ENCODE data around the gene PDGFRB. TPM values are rescaled to one million over a fixed set of nuclear protein-coding genes. Genes with fewer than 3 reads are reported as not detected.

PDGFRB gene
- total RNA-seq, 5 donors from 2014 or later (not counting 1 experiment from before 2014, with no cell fraction given) = 0.32 to 3.6 (median 1.6) TPM

- ATAC-seq (replicated peaks in 1 of 4) (no peak), DNase-seq (no peak)
- Histone ChIP-seq H3K36me3 (ENCODE audit: control insufficient read depth in 2 of 2, extremely low read depth in 1 of 2, insufficient read depth in 1 of 2, low read length in 1 of 2) (no peaks in the 10 kb centered on the region), H3K27ac (ENCODE audit: low read length) (no peak overlapping the region), H3K9me3 (no peaks in the 10 kb centered on the region), H3K4me1 (ENCODE audit: control insufficient read depth in 1 of 2, extremely low read depth in 1 of 2, insufficient read depth in 2 of 2, low read length in 2 of 2) (peaks cover 0 to 3% of the 10 kb centered on the region in 2 experiments), H3K4me3 (ENCODE audit: control insufficient read depth in 1 of 2, extremely low read depth in 1 of 2, low read length in 1 of 2) (no peak overlapping the region), H3K27me3 (replicated peaks in 1 of 2; ENCODE audit: control insufficient read depth in 2 of 2, extremely low read depth in 1 of 2, insufficient read depth in 2 of 2, low read length in 1 of 2) (peaks cover 0 to 4% of the 10 kb centered on the region in 2 experiments)
- Mint-ChIP-seq H3K36me3 (no peaks in the 10 kb centered on the region), H3K4me3 (no peak overlapping the region), H3K27ac (no peak overlapping the region), H3K9me3 (no peaks in the 10 kb centered on the region), H3K4me1 (no peaks in the 10 kb centered on the region), H3K27me3 (no peaks in the 10 kb centered on the region)
- ChIA-PET CTCF (no interaction called here), POLR2A (no interaction called here)
- WGBS (ENCODE audit: insufficient coverage) = 37% methylated on average over 2 of the region's 4 CpGs
Observed at GRCh38 chr5:150144879-150145278, 10.8 kb downstream of the PDGFRB start.

DNA sequence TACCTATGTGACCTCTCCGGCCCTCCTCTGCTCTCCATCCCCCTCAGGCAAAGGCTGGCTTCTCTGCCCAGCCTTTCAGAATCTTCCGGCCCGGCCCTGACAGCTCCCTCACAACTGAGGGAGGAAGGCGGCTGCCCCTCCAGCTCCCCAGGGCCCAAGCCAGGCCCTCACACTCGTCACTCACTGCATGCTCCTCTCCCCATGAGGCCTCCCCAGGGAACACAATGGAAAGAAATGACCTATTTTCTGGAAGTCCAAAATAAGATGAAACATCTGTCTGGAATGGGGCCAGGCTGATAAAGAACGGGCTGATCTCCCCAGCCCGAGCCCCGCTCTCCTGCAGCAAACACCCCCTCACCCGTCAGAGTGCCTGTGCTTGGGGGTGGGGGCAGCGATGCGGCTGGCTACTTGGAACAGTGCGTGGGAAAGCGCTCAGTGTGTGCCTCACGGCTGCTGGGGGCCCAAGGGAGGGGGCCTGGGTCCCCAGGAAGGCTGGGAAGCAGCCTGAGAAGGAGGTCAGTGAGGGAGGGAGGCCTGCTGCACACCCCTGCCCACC, 11.3 kb downstream of the PDGFRB start:
- H3K9me3 Mint-ChIP-seq = no peaks in the 10 kb centered on the region
- Histone ChIP-seq H3K9me3 (no peaks in the 10 kb centered on the region), H3K27me3 (replicated peaks in 1 of 2; ENCODE audit: control insufficient read depth in 2 of 2, extremely low read depth in 1 of 2, insufficient read depth in 2 of 2, low read length in 1 of 2) (peaks cover 0 to 4% of the 10 kb centered on the region in 2 experiments), H3K36me3 (ENCODE audit: control insufficient read depth in 2 of 2, extremely low read depth in 1 of 2, insufficient read depth in 1 of 2, low read length in 1 of 2) (no peaks in the 10 kb centered on the region), H3K4me3 (ENCODE audit: control insufficient read depth in 1 of 2, extremely low read depth in 1 of 2, low read length in 1 of 2) (no peak overlapping the region), H3K4me1 (ENCODE audit: control insufficient read depth in 1 of 2, extremely low read depth in 1 of 2, insufficient read depth in 2 of 2, low read length in 2 of 2) (peaks cover 0 to 3% of the 10 kb centered on the region in 2 experiments), H3K27ac (ENCODE audit: low read length) (no peak overlapping the region)
- ATAC-seq (replicated peaks in 1 of 4) (no peak), DNase-seq (no peak)
- H3K27me3 Mint-ChIP-seq = no peaks in the 10 kb centered on the region
- H3K4me1 Mint-ChIP-seq = no peaks in the 10 kb centered on the region
- H3K27ac Mint-ChIP-seq = no peak overlapping the region
- POLR2A ChIA-PET = no interaction called here
- no peaks in the 10 kb centered on the region for H3K36me3 Mint-ChIP-seq
- CTCF ChIA-PET = no interaction called here
- no peak overlapping the region for H3K4me3 Mint-ChIP-seq
- WGBS (ENCODE audit: insufficient coverage) = 83% methylated on average over 6 of the region's 14 CpGs

DNA sequence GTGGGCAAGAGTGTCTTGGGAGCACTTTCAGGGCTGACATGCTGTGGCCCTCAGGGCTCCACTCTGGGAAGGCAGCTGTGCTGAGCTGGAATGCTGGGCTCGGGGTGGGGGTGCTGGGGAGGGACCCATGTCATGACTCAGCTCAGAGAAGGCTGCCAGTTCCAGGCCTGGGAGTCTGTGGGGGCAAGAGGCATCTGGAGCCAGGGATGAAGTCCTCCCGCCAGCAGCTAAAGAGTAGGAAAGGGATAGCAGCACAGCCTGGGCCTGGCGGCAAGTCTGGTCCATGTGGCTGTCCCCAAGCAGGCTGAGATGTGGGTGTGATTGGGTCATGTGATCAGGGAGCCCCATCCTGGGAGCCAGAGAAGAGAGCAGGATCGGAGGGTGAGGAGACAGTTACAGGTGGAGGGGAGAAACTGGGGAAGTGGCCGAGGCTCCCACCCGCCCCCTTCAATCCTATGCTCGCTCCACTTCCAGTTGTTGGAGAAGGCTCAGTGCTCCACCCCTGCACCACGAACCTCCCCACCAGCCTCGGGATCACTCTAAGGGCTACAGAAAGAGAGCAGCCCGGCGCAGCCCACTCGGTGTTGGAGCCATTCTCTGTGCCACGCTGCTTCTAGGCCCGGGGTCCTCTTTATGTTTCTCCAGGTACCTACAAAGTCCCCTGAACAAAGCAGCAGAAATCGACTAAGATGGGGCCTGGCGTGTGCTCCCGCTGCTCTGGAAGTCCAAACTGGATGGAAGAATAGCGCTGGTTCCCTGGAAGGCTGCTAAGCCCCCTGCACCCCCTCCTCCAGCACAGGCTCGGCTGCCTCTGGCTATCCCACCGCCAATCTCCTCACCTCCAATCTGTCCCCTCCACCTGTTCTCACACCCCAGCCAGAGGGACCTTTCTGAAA, 12.0 kb downstream of the PDGFRB start:
- POLR2A ChIA-PET = no interaction called here
- Histone ChIP-seq H3K27me3 (replicated peaks in 1 of 2; ENCODE audit: control insufficient read depth in 2 of 2, extremely low read depth in 1 of 2, insufficient read depth in 2 of 2, low read length in 1 of 2) (peaks cover 0 to 8% of the 10 kb centered on the region in 2 experiments), H3K36me3 (ENCODE audit: control insufficient read depth in 2 of 2, extremely low read depth in 1 of 2, insufficient read depth in 1 of 2, low read length in 1 of 2) (no peaks in the 10 kb centered on the region), H3K27ac (ENCODE audit: low read length) (no peak overlapping the region), H3K9me3 (no peaks in the 10 kb centered on the region), H3K4me1 (ENCODE audit: control insufficient read depth in 1 of 2, extremely low read depth in 1 of 2, insufficient read depth in 2 of 2, low read length in 2 of 2) (no peaks in the 10 kb centered on the region), H3K4me3 (ENCODE audit: control insufficient read depth in 1 of 2, extremely low read depth in 1 of 2, low read length in 1 of 2) (no peak overlapping the region)
- H3K9me3 Mint-ChIP-seq = no peaks in the 10 kb centered on the region
- no peaks in the 10 kb centered on the region for H3K27me3 Mint-ChIP-seq
- ATAC-seq (replicated peaks in 1 of 4) (no peak), DNase-seq (no peak)
- CTCF ChIA-PET = no interaction called here
- H3K36me3 Mint-ChIP-seq = no peaks in the 10 kb centered on the region
- WGBS (ENCODE audit: insufficient coverage) = 85% methylated on average over 16 of the region's 20 CpGs
- no peaks in the 10 kb centered on the region for H3K4me1 Mint-ChIP-seq
- no peak overlapping the region for H3K27ac Mint-ChIP-seq
- no peak overlapping the region for H3K4me3 Mint-ChIP-seq

DNA sequence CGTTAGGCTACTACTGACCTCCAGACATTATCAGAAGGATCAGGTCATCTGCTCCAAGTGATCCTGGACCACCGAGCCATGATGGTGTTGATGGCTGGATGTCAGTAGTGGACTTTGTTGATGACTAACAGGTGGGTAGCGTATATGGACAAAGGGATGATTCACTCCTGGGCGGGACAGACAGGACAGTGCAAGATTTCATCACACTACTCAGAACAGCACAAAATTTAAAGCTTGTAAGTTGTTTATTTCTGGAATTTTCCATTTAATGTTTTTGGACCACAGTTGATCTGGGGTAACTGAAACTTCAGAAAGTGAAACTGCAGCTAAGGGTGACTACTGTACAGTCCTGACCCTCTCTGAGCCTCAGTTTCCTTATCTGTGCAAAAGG, 12.7 kb downstream of the PDGFRB start:
- no peak overlapping the region for H3K4me3 Mint-ChIP-seq
- H3K27ac Mint-ChIP-seq = no peak overlapping the region
- 88% methylated on average over 1 of the region's 4 CpGs for WGBS (ENCODE audit: insufficient coverage)
- Histone ChIP-seq H3K4me3 (ENCODE audit: control insufficient read depth in 1 of 2, extremely low read depth in 1 of 2, low read length in 1 of 2) (no peak overlapping the region), H3K4me1 (ENCODE audit: control insufficient read depth in 1 of 2, extremely low read depth in 1 of 2, insufficient read depth in 2 of 2, low read length in 2 of 2) (no peaks in the 10 kb centered on the region), H3K27me3 (replicated peaks in 1 of 2; ENCODE audit: control insufficient read depth in 2 of 2, extremely low read depth in 1 of 2, insufficient read depth in 2 of 2, low read length in 1 of 2) (peaks cover 0 to 9% of the 10 kb centered on the region in 2 experiments), H3K36me3 (ENCODE audit: control insufficient read depth in 2 of 2, extremely low read depth in 1 of 2, insufficient read depth in 1 of 2, low read length in 1 of 2) (no peaks in the 10 kb centered on the region), H3K27ac (ENCODE audit: low read length) (no peak overlapping the region), H3K9me3 (no peaks in the 10 kb centered on the region)
- no peaks in the 10 kb centered on the region for H3K9me3 Mint-ChIP-seq
- POLR2A ChIA-PET = no interaction called here
- DNase-seq (no peak), ATAC-seq (replicated peaks in 1 of 4) (no peak)
- no peaks in the 10 kb centered on the region for H3K27me3 Mint-ChIP-seq
- CTCF ChIA-PET = no interaction called here
- no peaks in the 10 kb centered on the region for H3K4me1 Mint-ChIP-seq
- no peaks in the 10 kb centered on the region for H3K36me3 Mint-ChIP-seq

DNA sequence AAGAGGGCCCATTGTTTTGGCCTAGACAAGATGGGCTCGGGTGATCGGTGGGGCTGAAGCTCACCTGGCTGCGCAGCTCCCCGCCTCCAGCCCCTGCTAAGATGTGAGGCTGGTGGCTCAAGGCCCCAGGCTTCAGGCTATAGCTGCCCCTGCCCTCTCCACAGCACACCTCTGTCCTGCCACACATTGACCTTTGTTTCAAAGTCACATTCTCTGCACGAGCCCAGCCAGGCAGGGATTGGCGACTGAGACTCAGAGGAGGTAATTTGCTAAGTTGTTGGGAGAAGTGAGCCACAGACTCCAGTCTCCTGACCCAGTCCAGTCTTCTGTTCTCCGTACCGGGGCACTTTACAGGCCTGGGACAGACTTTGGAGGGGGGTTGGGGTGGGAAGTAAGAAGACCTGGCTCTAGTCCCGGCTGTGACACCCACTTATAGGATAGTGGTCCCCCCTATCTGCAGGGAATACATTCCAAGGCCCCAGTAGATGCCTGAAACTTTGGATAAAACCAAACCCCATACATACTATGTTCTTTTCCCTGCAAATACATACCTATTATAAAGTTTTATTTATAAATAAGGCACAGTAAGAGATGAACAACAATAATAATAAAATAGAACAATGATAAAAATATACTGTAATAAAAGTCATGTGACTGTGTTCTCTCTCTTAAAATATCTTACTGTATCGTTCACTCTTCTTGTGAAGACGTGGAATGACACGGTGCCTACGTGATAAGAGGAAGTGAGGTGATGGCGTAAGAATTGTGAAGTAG, 13.3 kb downstream of the PDGFRB start:
- Histone ChIP-seq H3K27me3 (replicated peaks in 1 of 2; ENCODE audit: control insufficient read depth in 2 of 2, extremely low read depth in 1 of 2, insufficient read depth in 2 of 2, low read length in 1 of 2) (peaks cover 0 to 7% of the 10 kb centered on the region in 2 experiments), H3K27ac (ENCODE audit: low read length) (no peak overlapping the region), H3K9me3 (no peaks in the 10 kb centered on the region), H3K36me3 (ENCODE audit: control insufficient read depth in 2 of 2, extremely low read depth in 1 of 2, insufficient read depth in 1 of 2, low read length in 1 of 2) (no peaks in the 10 kb centered on the region), H3K4me1 (ENCODE audit: control insufficient read depth in 1 of 2, extremely low read depth in 1 of 2, insufficient read depth in 2 of 2, low read length in 2 of 2) (no peaks in the 10 kb centered on the region), H3K4me3 (ENCODE audit: control insufficient read depth in 1 of 2, extremely low read depth in 1 of 2, low read length in 1 of 2) (no peak overlapping the region)
- H3K9me3 Mint-ChIP-seq = no peaks in the 10 kb centered on the region
- no peaks in the 10 kb centered on the region for H3K36me3 Mint-ChIP-seq
- ATAC-seq (replicated peaks in 1 of 4) (no peak), DNase-seq (no peak)
- H3K4me3 Mint-ChIP-seq = no peak overlapping the region
- WGBS (ENCODE audit: insufficient coverage) = 87% methylated on average over 7 of the region's 14 CpGs
- CTCF ChIA-PET = no interaction called here
- POLR2A ChIA-PET = no interaction called here
- no peak overlapping the region for H3K27ac Mint-ChIP-seq
- no peaks in the 10 kb centered on the region for H3K27me3 Mint-ChIP-seq
- no peaks in the 10 kb centered on the region for H3K4me1 Mint-ChIP-seq

GRCh38 chr5:150141544-150142184, 14.0 kb downstream of the PDGFRB start:
- WGBS (ENCODE audit: insufficient coverage) = 82% methylated on average over 9 of the region's 9 CpGs
- H3K9me3 ChIP-seq = no peaks in the 10 kb centered on the region
- H3K36me3 ChIP-seq (ENCODE audit: control insufficient read depth in 2 of 2, extremely low read depth in 1 of 2, insufficient read depth in 1 of 2, low read length in 1 of 2) = no peaks in the 10 kb centered on the region
- ChIA-PET POLR2A (no interaction called here), CTCF (no interaction called here)
- DNase-seq (no peak), ATAC-seq (replicated peaks in 1 of 4) (no peak)
- H3K4me1 Mint-ChIP-seq = no peaks in the 10 kb centered on the region
- no peaks in the 10 kb centered on the region for H3K9me3 Mint-ChIP-seq
- no peak overlapping the region for H3K27ac Mint-ChIP-seq
- no peak overlapping the region for H3K4me3 ChIP-seq (ENCODE audit: control insufficient read depth in 1 of 2, extremely low read depth in 1 of 2, low read length in 1 of 2)
- H3K36me3 Mint-ChIP-seq = no peaks in the 10 kb centered on the region
- no peaks in the 10 kb centered on the region for H3K4me1 ChIP-seq (ENCODE audit: control insufficient read depth in 1 of 2, extremely low read depth in 1 of 2, insufficient read depth in 2 of 2, low read length in 2 of 2)
- no peaks in the 10 kb centered on the region for H3K27me3 Mint-ChIP-seq
- peaks cover 0 to 9% of the 10 kb centered on the region in 2 experiments for H3K27me3 ChIP-seq (replicated peaks in 1 of 2; ENCODE audit: control insufficient read depth in 2 of 2, extremely low read depth in 1 of 2, insufficient read depth in 2 of 2, low read length in 1 of 2)
- no peak overlapping the region for H3K27ac ChIP-seq (ENCODE audit: low read length)
- no peak overlapping the region for H3K4me3 Mint-ChIP-seq
